ENCODE data around the gene CHSY1.
A peak's percentile ranks its signal among the peaks of the same experiment; 100 is the strongest.

DNA sequence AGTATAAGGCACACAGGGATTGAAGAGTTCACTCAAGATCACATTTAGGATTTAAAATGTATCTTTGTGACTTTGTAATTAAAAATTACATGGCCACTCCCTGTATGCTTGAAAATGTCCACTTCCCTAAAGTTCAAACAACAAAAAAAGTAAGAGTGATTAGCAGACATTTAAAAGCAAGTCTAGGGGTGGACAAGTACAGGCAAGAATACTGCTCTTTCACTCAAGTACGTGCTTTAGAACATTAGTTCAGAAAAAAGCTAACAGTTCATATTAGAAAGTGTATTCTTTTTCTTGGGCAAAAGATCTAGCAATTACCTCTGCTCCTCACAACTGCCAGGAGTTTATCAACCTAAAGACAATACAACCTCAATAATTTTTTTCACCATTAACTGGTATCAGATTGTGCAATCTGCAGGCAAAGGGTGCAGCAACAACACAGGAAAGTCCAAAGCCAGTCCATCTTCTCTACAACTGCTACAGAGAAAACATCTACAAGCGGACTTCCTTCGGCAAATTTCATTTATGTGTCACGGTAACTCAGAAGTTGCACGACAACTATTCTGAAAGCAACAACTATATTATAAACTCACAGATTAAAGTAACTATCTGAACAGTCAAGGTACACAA lies 18.1 kb downstream of the CHSY1 start:
- TF ChIP-seq, protein P1, sequence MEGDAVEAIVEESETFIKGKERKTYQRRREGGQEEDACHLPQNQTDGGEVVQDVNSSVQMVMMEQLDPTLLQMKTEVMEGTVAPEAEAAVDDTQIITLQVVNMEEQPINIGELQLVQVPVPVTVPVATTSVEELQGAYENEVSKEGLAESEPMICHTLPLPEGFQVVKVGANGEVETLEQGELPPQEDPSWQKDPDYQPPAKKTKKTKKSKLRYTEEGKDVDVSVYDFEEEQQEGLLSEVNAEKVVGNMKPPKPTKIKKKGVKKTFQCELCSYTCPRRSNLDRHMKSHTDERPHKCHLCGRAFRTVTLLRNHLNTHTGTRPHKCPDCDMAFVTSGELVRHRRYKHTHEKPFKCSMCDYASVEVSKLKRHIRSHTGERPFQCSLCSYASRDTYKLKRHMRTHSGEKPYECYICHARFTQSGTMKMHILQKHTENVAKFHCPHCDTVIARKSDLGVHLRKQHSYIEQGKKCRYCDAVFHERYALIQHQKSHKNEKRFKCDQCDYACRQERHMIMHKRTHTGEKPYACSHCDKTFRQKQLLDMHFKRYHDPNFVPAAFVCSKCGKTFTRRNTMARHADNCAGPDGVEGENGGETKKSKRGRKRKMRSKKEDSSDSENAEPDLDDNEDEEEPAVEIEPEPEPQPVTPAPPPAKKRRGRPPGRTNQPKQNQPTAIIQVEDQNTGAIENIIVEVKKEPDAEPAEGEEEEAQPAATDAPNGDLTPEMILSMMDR (conservative IDR thresholded peaks at IDR 0.05; ENCODE audit: low read depth, low read length) = no peak
- TF ChIP-seq POLR2A (IDR thresholded peaks at IDR 0.05; ENCODE audit: low read depth, low read length) (no peak), RCOR1 (IDR thresholded peaks at IDR 0.05; ENCODE audit: insufficient replicate concordance, low read length) (no peak), MAZ (IDR thresholded peaks at IDR 0.05; ENCODE audit: borderline replicate concordance, low read depth, low read length) (no peak), FOS (IDR thresholded peaks at IDR 0.05; ENCODE audit: low read depth, low read length) (no peak), RFX5 (IDR thresholded peaks at IDR 0.05; ENCODE audit: low read depth, low read length) (no peak), BHLHE40 (IDR thresholded peaks at IDR 0.05; ENCODE audit: low read depth, low read length) (no peak), CEBPB (IDR thresholded peaks at IDR 0.05; ENCODE audit: low read depth, low read length) (peak; percentile 75), SMC3 (IDR thresholded peaks at IDR 0.05; ENCODE audit: low read depth, low read length) (no peak)
- TF ChIP-seq, protein P2, sequence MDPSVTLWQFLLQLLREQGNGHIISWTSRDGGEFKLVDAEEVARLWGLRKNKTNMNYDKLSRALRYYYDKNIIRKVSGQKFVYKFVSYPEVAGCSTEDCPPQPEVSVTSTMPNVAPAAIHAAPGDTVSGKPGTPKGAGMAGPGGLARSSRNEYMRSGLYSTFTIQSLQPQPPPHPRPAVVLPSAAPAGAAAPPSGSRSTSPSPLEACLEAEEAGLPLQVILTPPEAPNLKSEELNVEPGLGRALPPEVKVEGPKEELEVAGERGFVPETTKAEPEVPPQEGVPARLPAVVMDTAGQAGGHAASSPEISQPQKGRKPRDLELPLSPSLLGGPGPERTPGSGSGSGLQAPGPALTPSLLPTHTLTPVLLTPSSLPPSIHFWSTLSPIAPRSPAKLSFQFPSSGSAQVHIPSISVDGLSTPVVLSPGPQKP (IDR thresholded peaks at IDR 0.05; ENCODE audit: borderline replicate concordance, low read depth, low read length) = no peak
